ENCODE data around the gene MRPL42. TPM values are rescaled to one million over a fixed set of nuclear protein-coding genes. Genes with fewer than 3 reads are reported as not detected.

Gene MRPL42
- total RNA-seq, 2 experiments from 2014 or later, result 39.0 to 39.3 TPM

DNA sequence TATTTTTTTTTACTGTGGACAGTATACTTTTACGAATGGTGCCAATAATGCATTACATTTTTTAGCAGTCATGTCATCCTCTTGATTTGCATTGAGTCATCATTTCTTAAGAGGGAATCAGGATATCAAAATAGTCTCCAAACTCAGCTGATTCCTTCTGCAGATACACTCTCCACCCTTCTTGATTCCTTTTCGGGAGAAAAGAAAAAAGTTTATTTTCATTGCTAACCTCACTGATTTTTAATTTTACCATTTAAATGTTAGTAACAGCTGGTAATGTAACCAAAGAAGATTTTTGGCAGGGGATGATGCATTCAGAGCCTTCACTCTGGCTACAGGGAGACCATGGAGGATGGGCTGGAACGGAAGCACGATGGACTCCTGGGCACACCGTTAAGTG lies 47.5 kb downstream of the MRPL42 start:
- no peaks in the 10 kb centered on the region for H3K9me3 ChIP-seq (ENCODE audit: control insufficient read depth in 1 of 2, insufficient read depth in 1 of 2, low read length in 2 of 2)
- peaks cover 4% of the 10 kb centered on the region for H3K36me3 Mint-ChIP-seq (ENCODE audit: low read depth)
- H3K9me3 Mint-ChIP-seq, result no peaks in the 10 kb centered on the region
- ATAC-seq (ENCODE audit: poor library complexity) (no peak), DNase-seq (no peak)
- H3K27ac ChIP-seq (ENCODE audit: low read depth in 1 of 2, low read length in 2 of 2), result no peak overlapping the region
- ChIA-PET CTCF (interaction anchor here (1.3 kb wide), 1 partner anchor 587 kb away, joined by 4 read pairs; no protein-coding TSS in a partner anchor), POLR2A (no interaction called here)
- no peaks in the 10 kb centered on the region for H3K4me1 Mint-ChIP-seq (ENCODE audit: low read depth)
- H3K4me3 ChIP-seq (ENCODE audit: low read length), result no peak overlapping the region
- no peaks in the 10 kb centered on the region for H3K36me3 ChIP-seq (ENCODE audit: insufficient read depth, low read length)
- H3K27ac Mint-ChIP-seq, result no peak overlapping the region
- H3K27me3 ChIP-seq (ENCODE audit: control insufficient read depth in 1 of 2, insufficient read depth in 2 of 2, low read length in 2 of 2), result no peaks in the 10 kb centered on the region
- no peaks in the 10 kb centered on the region for H3K4me1 ChIP-seq (ENCODE audit: insufficient read depth, low read length)
- no peaks in the 10 kb centered on the region for H3K27me3 Mint-ChIP-seq
- intact Hi-C loops (cut with DNase I, micrococcal nuclease), result no loop called here
- TF ChIP-seq, protein P1, sequence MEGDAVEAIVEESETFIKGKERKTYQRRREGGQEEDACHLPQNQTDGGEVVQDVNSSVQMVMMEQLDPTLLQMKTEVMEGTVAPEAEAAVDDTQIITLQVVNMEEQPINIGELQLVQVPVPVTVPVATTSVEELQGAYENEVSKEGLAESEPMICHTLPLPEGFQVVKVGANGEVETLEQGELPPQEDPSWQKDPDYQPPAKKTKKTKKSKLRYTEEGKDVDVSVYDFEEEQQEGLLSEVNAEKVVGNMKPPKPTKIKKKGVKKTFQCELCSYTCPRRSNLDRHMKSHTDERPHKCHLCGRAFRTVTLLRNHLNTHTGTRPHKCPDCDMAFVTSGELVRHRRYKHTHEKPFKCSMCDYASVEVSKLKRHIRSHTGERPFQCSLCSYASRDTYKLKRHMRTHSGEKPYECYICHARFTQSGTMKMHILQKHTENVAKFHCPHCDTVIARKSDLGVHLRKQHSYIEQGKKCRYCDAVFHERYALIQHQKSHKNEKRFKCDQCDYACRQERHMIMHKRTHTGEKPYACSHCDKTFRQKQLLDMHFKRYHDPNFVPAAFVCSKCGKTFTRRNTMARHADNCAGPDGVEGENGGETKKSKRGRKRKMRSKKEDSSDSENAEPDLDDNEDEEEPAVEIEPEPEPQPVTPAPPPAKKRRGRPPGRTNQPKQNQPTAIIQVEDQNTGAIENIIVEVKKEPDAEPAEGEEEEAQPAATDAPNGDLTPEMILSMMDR (IDR thresholded peaks at IDR 0.05), result no peak
- H3K4me3 Mint-ChIP-seq, result no peak overlapping the region

DNA sequence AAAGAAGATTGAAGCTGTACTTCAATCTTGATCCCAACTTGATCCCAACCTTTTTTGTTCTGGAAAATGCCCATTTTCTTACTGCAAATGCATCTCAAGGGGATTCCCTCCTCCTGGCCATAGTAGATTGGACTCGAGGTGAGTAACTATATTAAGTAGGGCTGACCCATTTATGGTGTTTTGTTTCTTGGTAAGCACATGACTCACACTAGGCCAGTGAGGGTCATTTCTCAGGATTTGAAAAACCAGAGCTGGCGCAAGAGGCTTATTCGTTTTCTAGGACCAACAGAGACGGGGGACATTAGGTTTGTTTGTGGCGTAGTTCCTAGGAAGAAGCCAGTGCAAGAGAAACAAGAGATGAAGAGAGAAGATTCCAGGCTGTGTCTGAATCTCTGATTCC lies 51.4 kb downstream of the MRPL42 start:
- H3K9me3 Mint-ChIP-seq, result no peaks in the 10 kb centered on the region
- H3K27ac ChIP-seq (ENCODE audit: low read depth in 1 of 2, low read length in 2 of 2), result no peak overlapping the region
- ChIA-PET POLR2A (no interaction called here), CTCF (interaction anchor here (1.1 kb wide), 1 partner anchor 8 kb away, joined by 3 read pairs; no protein-coding TSS in a partner anchor)
- no peaks in the 10 kb centered on the region for H3K4me1 Mint-ChIP-seq (ENCODE audit: low read depth)
- no peaks in the 10 kb centered on the region for H3K27me3 ChIP-seq (ENCODE audit: control insufficient read depth in 1 of 2, insufficient read depth in 2 of 2, low read length in 2 of 2)
- no peaks in the 10 kb centered on the region for H3K36me3 Mint-ChIP-seq (ENCODE audit: low read depth)
- H3K27me3 Mint-ChIP-seq, result no peaks in the 10 kb centered on the region
- TF ChIP-seq, protein P1 (IDR thresholded peaks at IDR 0.05), result no peak
- H3K4me3 ChIP-seq (ENCODE audit: low read length), result no peak overlapping the region
- intact Hi-C loops (cut with DNase I, micrococcal nuclease), result no loop called here
- H3K4me3 Mint-ChIP-seq, result no peak overlapping the region
- no peak overlapping the region for H3K27ac Mint-ChIP-seq
- no peaks in the 10 kb centered on the region for H3K36me3 ChIP-seq (ENCODE audit: insufficient read depth, low read length)
- no peak for ATAC-seq (ENCODE audit: poor library complexity)
- no peaks in the 10 kb centered on the region for H3K4me1 ChIP-seq (ENCODE audit: insufficient read depth, low read length)
- no peak for DNase-seq
- no peaks in the 10 kb centered on the region for H3K9me3 ChIP-seq (ENCODE audit: control insufficient read depth in 1 of 2, insufficient read depth in 1 of 2, low read length in 2 of 2)

DNA sequence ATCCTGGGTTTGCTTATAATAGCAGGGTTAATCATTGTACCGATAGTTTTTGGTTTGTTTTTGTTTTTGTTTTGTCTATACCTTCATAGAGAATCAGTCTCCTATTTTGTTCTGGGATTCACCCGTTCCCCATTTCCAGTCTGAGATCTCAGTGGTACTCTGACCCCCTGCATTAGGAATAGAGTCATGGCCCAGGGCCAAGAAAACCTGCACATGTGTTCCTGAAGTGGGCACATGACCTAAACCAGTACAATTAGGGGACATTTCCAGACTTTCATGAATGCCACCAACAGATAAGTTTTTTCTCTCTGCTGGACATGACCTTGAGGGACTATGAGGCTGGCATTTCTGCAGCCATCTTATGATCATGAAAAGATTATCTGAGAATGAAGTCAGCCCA lies 52.5 kb downstream of the MRPL42 start:
- Histone ChIP-seq H3K36me3 (ENCODE audit: insufficient read depth, low read length) (no peaks in the 10 kb centered on the region), H3K9me3 (ENCODE audit: control insufficient read depth in 1 of 2, insufficient read depth in 1 of 2, low read length in 2 of 2) (no peaks in the 10 kb centered on the region), H3K27ac (ENCODE audit: low read depth in 1 of 2, low read length in 2 of 2) (no peak overlapping the region), H3K4me1 (ENCODE audit: insufficient read depth, low read length) (no peaks in the 10 kb centered on the region), H3K27me3 (ENCODE audit: control insufficient read depth in 1 of 2, insufficient read depth in 2 of 2, low read length in 2 of 2) (no peaks in the 10 kb centered on the region), H3K4me3 (ENCODE audit: low read length) (no peak overlapping the region)
- H3K4me1 Mint-ChIP-seq (ENCODE audit: low read depth), result no peaks in the 10 kb centered on the region
- ChIA-PET CTCF (no interaction called here), POLR2A (no interaction called here)
- H3K9me3 Mint-ChIP-seq, result no peaks in the 10 kb centered on the region
- no peaks in the 10 kb centered on the region for H3K36me3 Mint-ChIP-seq (ENCODE audit: low read depth)
- H3K4me3 Mint-ChIP-seq, result no peak overlapping the region
- intact Hi-C loops (cut with DNase I, micrococcal nuclease), result no loop called here
- ATAC-seq (ENCODE audit: poor library complexity) (no peak), DNase-seq (no peak)
- H3K27me3 Mint-ChIP-seq, result peaks cover 6% of the 10 kb centered on the region
- no peak overlapping the region for H3K27ac Mint-ChIP-seq
- TF ChIP-seq, protein P1 (IDR thresholded peaks at IDR 0.05), result no peak

All from CD4-positive, alpha-beta T cell (primary cell).